ENCODE measurements around the gene NKG7. TPM values are rescaled to one million over a fixed set of nuclear protein-coding genes. Genes with fewer than 3 reads are reported as not detected.
A peak's percentile ranks its signal among the peaks of the same experiment; 100 is the strongest.

The NKG7 gene
- total RNA-seq, 4 donors from 2014 or later, result 0.58 to 2.0 (median 0.67) TPM; not detected in 1

GRCh38 chr19:51327066-51328001 lies 45.1 kb downstream of the NKG7 start:
- Histone ChIP-seq H3K27me3 (peaks cover 93% of the 10 kb centered on the region), H3K4me1 (peaks cover 0 to 13% (median 0%) of the 10 kb centered on the region in 3 donors), H3K36me3 (peaks cover 0 to 25% of the 10 kb centered on the region in 2 donors), H3K4me3 (peak overlapping the region in 1 of 2 donors; percentile 20), H3K9me3 (peaks cover 0 to 7% (median 0%) of the 10 kb centered on the region in 3 donors), H3K27ac (no peak overlapping the region)
- WGBS, 2 donors (ENCODE audit: low coverage in 1 of 2), result 2% methylated on average over 6 of the region's 75 CpGs; no CpG with 5 or more reads in 1 of the 2 donors
- no peak for TF ChIP-seq EP300 (IDR thresholded peaks at IDR 0.05)
- no peak for TF ChIP-seq POLR2AphosphoS5 (IDR thresholded peaks at IDR 0.05)
- TF ChIP-seq CTCF (IDR thresholded peaks at IDR 0.05), result no peak
- TF ChIP-seq POLR2A (IDR thresholded peaks at IDR 0.05), result no peak
- peak; percentile 43 for ATAC-seq

- no peak overlapping the region for H3K27ac ChIP-seq
- WGBS, 2 donors (ENCODE audit: low coverage in 1 of 2), result 26 to 86% methylated on average over 1 to 6 of the region's 36 CpGs
- peaks cover 0 to 13% (median 0%) of the 10 kb centered on the region in 3 donors for H3K4me1 ChIP-seq
These were observed 46.0 kb downstream of the NKG7 start for GRCh38 chr19:51326216-51327065.

GRCh38 chr19:51325161-51325976 lies 47.1 kb downstream of the NKG7 start:
- Histone ChIP-seq H3K36me3 (peaks cover 0 to 6% of the 10 kb centered on the region in 2 donors), H3K4me3 (no peak overlapping the region), H3K27me3 (peaks cover 93% of the 10 kb centered on the region), H3K9me3 (no peaks in the 10 kb centered on the region), H3K27ac (no peak overlapping the region), H3K4me1 (peaks cover 0 to 13% (median 0%) of the 10 kb centered on the region in 3 donors)
- TF ChIP-seq POLR2AphosphoS5 (IDR thresholded peaks at IDR 0.05), result no peak
- no peak for TF ChIP-seq POLR2A (IDR thresholded peaks at IDR 0.05)
- no peak for TF ChIP-seq CTCF (IDR thresholded peaks at IDR 0.05)
- no peak for TF ChIP-seq EP300 (IDR thresholded peaks at IDR 0.05)
- no peak for ATAC-seq
- 56 to 75% methylated on average over 11 to 20 of the region's 26 CpGs for WGBS, 2 donors (ENCODE audit: low coverage in 1 of 2)

More at GRCh38 chr19:51326216-51327065, 46.0 kb downstream of the NKG7 start:
- Histone ChIP-seq H3K36me3 (peaks cover 0 to 16% of the 10 kb centered on the region in 2 donors), H3K4me3 (no peak overlapping the region), H3K9me3 (peaks cover 0 to 6% (median 0%) of the 10 kb centered on the region in 3 donors), H3K27me3 (peaks cover 94% of the 10 kb centered on the region)
- no peak for ATAC-seq
- no peak for TF ChIP-seq POLR2A (IDR thresholded peaks at IDR 0.05)
- TF ChIP-seq POLR2AphosphoS5 (IDR thresholded peaks at IDR 0.05), result no peak
- no peak for TF ChIP-seq CTCF (IDR thresholded peaks at IDR 0.05)
- TF ChIP-seq EP300 (IDR thresholded peaks at IDR 0.05), result no peak

GRCh38 chr19:51324167-51324481 lies 48.3 kb downstream of the NKG7 start:
- TF ChIP-seq EP300 (IDR thresholded peaks at IDR 0.05), result no peak
- no peak for TF ChIP-seq POLR2AphosphoS5 (IDR thresholded peaks at IDR 0.05)
- TF ChIP-seq CTCF (IDR thresholded peaks at IDR 0.05), result no peak
- no peak for TF ChIP-seq POLR2A (IDR thresholded peaks at IDR 0.05)
- ATAC-seq, result no peak
- H3K27me3 ChIP-seq, result peaks cover 92% of the 10 kb centered on the region

More at GRCh38 chr19:51324167-51324481, 48.3 kb downstream of the NKG7 start:
- H3K36me3 ChIP-seq, result no peaks in the 10 kb centered on the region
- no peak overlapping the region for H3K27ac ChIP-seq
- no peak overlapping the region for H3K4me3 ChIP-seq
- WGBS, 2 donors (ENCODE audit: low coverage in 1 of 2), result 75% methylated on average over 6 of the region's 6 CpGs; no CpG with 5 or more reads in 1 of the 2 donors
- H3K4me1 ChIP-seq, result peaks cover 0 to 13% (median 0%) of the 10 kb centered on the region in 3 donors
- no peaks in the 10 kb centered on the region for H3K9me3 ChIP-seq

All from gastroesophageal sphincter (tissue), 4 donors.